HepG2 (cell line): ENCODE results near the gene CTU2. TPM values are rescaled to one million over a fixed set of nuclear protein-coding genes. Genes with fewer than 3 reads are reported as not detected.

Experiments
- BORCS8-MEF2B ChIP-seq: sonication (generic); formaldehyde crosslinking; IDR thresholded peaks from 2 replicates; pipeline ENCODE4 v1.8.0; 2022; ENCODE audit warnings: mild to moderate bottlenecking, missing genetic modification reagents
- CBX1 ChIP-seq: IDR thresholded peaks from one replicate; pipeline ENCODE4 v1.6.1; 2016; ENCODE audit warnings: antibody characterized with exemption, low read depth
- EEA1 ChIP-seq: sonication (generic); formaldehyde crosslinking; IDR thresholded peaks from 2 replicates; pipeline ENCODE4 v1.5.1; 2020; ENCODE audit warnings: mild to moderate bottlenecking, missing genetic modification reagents, borderline replicate concordance
- FOXP1 ChIP-seq, 2 experiments: fragments of 450-650 bp in 1 of 2; IDR thresholded peaks; 2 replicates each; pipeline ENCODE4 v1.6.1; 2017 to 2018; ENCODE audit warnings: antibody characterized with exemption in 1 of 2
- MAFK ChIP-seq, 2 experiments: IDR thresholded peaks in 1 of 2; conservative IDR thresholded peaks in 1 of 2; 2 replicates each; pipeline ENCODE4 v1.6.1; 2011; ENCODE audit warnings: improper control_type of control experiment in 2 of 2, low read length in 2 of 2
- RARA ChIP-seq: IDR thresholded peaks from 2 replicates; pipeline ENCODE4 v1.6.1; 2016; ENCODE audit warnings: missing genetic modification reagents, missing compliant biosample characterization
- SMAD3 ChIP-seq: sonication (generic); formaldehyde crosslinking; IDR thresholded peaks from 2 replicates; pipeline ENCODE4 v1.4.0; 2020; ENCODE audit warnings: missing genetic modification reagents
- ZBTB7B ChIP-seq: sonication (generic); formaldehyde crosslinking; IDR thresholded peaks from 2 replicates; pipeline ENCODE4 v1.4.0; 2020; ENCODE audit warnings: missing genetic modification reagents
- ZNF329 ChIP-seq: sonication (generic); formaldehyde crosslinking; IDR thresholded peaks from 2 replicates; pipeline ENCODE4 v1.9.0; 2021; ENCODE audit warnings: low read depth, mild to moderate bottlenecking, missing genetic modification reagents
- ZNF782 ChIP-seq: sonication (generic); formaldehyde crosslinking; IDR thresholded peaks from 2 replicates; pipeline ENCODE4 v1.4.0; 2020; ENCODE audit warnings: missing genetic modification reagents, mild to moderate bottlenecking, borderline replicate concordance
- ZNF878 ChIP-seq: sonication (generic); formaldehyde crosslinking; IDR thresholded peaks from 2 replicates; pipeline ENCODE4 v1.8.1; 2023; ENCODE audit warnings: mild to moderate bottlenecking, missing genetic modification reagents, moderate library complexity
- polyA plus RNA-seq, 8 experiments: library from polyadenylated mRNA; depleted of rRNA in 3 of 8; stranded (reverse) in 7 of 8; unstranded in 1 of 8; fragments of >200 nt; fragmentation: Illumina TruSeq in 4 of 8; extraction: Trizol in 4 of 8; gene quantifications; 2 replicates each; pipeline versions ENCODE4 v1.2.1 to v1.2.3, GENCODE V29; 2011 to 2016; ENCODE audit warnings: low read depth in 4 of 8, missing spikeins in 1 of 8, mixed read lengths in 1 of 8; ENCODE audit not compliant: insufficient read depth in 1 of 8
- total RNA-seq, 5 experiments: library from RNA; depleted of rRNA; stranded (reverse); fragments of >200 nt; fragmentation: Illumina TruSeq; extraction: Trizol; gene quantifications; 2 replicates each; pipeline ENCODE4 v1.2.3, GENCODE V29; 2016; ENCODE audit warnings: low read depth in 1 of 5
- TF ChIP-seq, protein P1 (sequence below): sonication (generic); formaldehyde crosslinking; IDR thresholded peaks from 2 replicates; pipeline ENCODE4 v1.8.1; 2022; ENCODE audit warnings: low read depth, mild to moderate bottlenecking, missing genetic modification reagents
- TF ChIP-seq, protein P2 (sequence below): IDR thresholded peaks from 2 replicates; pipeline ENCODE4 v1.6.1; 2016; ENCODE audit warnings: low read depth
- TF ChIP-seq, protein P3 (sequence below): sonication (generic); formaldehyde crosslinking; IDR thresholded peaks from 2 replicates; pipeline ENCODE4 v1.5.0; 2020; ENCODE audit warnings: missing genetic modification reagents
- TF ChIP-seq, protein P4 (sequence below): sonication (generic); formaldehyde crosslinking; IDR thresholded peaks from 2 replicates; pipeline ENCODE4 v1.8.0; 2022; ENCODE audit warnings: missing genetic modification reagents, mild to moderate bottlenecking, inconsistent platforms, borderline replicate concordance
- TF ChIP-seq, protein P5 (sequence below): sonication (generic); formaldehyde crosslinking; IDR thresholded peaks from 2 replicates; pipeline ENCODE4 v1.8.1; 2022; ENCODE audit warnings: mild to moderate bottlenecking, missing genetic modification reagents
- TF ChIP-seq, protein P6 (sequence below): sonication (generic); formaldehyde crosslinking; IDR thresholded peaks from 2 replicates; pipeline ENCODE4 v1.5.0; 2020; ENCODE audit warnings: missing genetic modification reagents

CTU2 gene
- total and polyA plus RNA-seq, 2 of the 13 experiments (the other 11 are each of a cell fraction or from before 2014, with no cell fraction given) = 13.3 to 21.9 TPM

DNA sequence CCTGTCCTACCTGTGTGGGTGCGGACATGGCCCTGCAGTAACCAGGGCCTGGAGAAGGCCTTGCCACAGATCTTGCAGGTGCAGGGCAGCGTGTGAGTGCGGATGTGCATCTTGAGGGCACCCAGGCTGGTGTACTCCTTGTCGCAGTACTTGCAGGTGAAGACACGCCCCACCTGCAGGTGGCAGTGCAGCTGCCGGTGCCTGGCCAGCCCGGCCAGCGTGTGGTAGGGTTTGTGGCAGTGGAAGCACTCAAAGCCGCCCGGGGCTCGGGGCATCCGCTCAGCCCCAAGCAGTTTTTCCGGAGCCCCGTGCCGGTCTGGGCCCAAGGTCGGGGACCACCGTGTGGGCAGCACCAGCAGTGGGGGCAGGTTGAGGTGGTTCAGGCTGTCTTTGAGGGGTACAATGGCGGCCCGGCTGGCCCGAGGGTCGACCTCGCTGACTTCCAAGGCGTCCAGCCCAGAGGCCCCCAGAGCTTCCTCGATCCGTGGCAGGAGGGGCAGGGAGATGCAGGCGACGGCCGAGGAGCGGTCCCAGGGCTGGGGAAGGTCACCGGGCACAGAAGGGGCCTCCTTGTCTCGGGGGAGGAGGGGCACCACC is 25.1 kb upstream of the CTU2 start (continued):
- TF ChIP-seq, protein P1, sequence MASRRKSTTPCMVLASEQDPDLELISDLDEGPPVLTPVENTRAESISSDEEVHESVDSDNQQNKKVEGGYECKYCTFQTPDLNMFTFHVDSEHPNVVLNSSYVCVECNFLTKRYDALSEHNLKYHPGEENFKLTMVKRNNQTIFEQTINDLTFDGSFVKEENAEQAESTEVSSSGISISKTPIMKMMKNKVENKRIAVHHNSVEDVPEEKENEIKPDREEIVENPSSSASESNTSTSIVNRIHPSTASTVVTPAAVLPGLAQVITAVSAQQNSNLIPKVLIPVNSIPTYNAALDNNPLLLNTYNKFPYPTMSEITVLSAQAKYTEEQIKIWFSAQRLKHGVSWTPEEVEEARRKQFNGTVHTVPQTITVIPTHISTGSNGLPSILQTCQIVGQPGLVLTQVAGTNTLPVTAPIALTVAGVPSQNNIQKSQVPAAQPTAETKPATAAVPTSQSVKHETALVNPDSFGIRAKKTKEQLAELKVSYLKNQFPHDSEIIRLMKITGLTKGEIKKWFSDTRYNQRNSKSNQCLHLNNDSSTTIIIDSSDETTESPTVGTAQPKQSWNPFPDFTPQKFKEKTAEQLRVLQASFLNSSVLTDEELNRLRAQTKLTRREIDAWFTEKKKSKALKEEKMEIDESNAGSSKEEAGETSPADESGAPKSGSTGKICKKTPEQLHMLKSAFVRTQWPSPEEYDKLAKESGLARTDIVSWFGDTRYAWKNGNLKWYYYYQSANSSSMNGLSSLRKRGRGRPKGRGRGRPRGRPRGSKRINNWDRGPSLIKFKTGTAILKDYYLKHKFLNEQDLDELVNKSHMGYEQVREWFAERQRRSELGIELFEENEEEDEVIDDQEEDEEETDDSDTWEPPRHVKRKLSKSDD (CRISPR knock-in tag) = no peak
- no peak for TF ChIP-seq ZNF878
- peak; percentile 46 for TF ChIP-seq CBX1
- TF ChIP-seq, protein P2, sequence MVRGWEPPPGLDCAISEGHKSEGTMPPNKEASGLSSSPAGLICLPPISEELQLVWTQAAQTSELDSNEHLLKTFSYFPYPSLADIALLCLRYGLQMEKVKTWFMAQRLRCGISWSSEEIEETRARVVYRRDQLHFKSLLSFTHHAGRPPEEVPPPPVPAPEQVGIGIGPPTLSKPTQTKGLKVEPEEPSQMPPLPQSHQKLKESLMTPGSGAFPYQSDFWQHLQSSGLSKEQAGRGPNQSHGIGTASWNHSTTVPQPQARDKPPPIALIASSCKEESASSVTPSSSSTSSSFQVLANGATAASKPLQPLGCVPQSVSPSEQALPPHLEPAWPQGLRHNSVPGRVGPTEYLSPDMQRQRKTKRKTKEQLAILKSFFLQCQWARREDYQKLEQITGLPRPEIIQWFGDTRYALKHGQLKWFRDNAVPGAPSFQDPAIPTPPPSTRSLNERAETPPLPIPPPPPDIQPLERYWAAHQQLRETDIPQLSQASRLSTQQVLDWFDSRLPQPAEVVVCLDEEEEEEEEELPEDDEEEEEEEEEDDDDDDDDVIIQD (CRISPR knock-in tag) = 0 out of 2 replicates have a peak, but pooled peaks have one; percentile 34
- TF ChIP-seq EEA1 (CRISPR knock-in tag) = no peak
- TF ChIP-seq, protein P3, sequence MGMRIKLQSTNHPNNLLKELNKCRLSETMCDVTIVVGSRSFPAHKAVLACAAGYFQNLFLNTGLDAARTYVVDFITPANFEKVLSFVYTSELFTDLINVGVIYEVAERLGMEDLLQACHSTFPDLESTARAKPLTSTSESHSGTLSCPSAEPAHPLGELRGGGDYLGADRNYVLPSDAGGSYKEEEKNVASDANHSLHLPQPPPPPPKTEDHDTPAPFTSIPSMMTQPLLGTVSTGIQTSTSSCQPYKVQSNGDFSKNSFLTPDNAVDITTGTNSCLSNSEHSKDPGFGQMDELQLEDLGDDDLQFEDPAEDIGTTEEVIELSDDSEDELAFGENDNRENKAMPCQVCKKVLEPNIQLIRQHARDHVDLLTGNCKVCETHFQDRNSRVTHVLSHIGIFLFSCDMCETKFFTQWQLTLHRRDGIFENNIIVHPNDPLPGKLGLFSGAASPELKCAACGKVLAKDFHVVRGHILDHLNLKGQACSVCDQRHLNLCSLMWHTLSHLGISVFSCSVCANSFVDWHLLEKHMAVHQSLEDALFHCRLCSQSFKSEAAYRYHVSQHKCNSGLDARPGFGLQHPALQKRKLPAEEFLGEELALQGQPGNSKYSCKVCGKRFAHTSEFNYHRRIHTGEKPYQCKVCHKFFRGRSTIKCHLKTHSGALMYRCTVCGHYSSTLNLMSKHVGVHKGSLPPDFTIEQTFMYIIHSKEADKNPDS (CRISPR knock-in tag) = no peak
- TF ChIP-seq SMAD3 (CRISPR knock-in tag) = 0 out of 2 replicates have a peak, but pooled peaks have one; percentile 63
- TF ChIP-seq RARA = no peak
- TF ChIP-seq FOXP1 (IDR thresholded peaks at IDR 0.05) = no peak
- TF ChIP-seq FOXP1 (CRISPR knock-in tag; IDR thresholded peaks at IDR 0.05) = no peak
- TF ChIP-seq ZNF782 = no peak; the same call in 1 of the 2 replicates
- TF ChIP-seq, protein P4, sequence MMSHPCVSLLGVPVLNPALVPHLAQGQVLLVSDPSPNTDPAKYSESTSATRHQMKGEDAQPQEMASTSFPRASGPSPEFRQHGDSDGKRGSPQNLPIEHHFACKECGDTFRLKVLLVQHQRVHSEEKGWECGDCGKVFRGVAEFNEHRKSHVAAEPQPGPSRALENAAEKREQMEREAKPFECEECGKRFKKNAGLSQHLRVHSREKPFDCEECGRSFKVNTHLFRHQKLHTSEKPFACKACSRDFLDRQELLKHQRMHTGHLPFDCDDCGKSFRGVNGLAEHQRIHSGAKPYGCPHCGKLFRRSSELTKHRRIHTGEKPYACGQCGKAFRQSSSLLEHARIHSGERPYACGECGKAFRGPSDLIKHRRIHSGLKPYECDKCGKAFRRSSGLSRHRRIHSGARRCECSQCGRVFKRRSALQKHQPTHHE (CRISPR knock-in tag) = 0 out of 2 replicates have a peak, but pooled peaks have one; percentile 16
- TF ChIP-seq MAFK (conservative IDR thresholded peaks at IDR 0.05 in 1 of 2, IDR thresholded peaks at IDR 0.05 in 1 of 2; ENCODE audit: low read length in 2 of 2) = no peak
- no peak for TF ChIP-seq ZNF329
- TF ChIP-seq ZBTB7B (CRISPR knock-in tag) = no peak
- TF ChIP-seq, protein P5, sequence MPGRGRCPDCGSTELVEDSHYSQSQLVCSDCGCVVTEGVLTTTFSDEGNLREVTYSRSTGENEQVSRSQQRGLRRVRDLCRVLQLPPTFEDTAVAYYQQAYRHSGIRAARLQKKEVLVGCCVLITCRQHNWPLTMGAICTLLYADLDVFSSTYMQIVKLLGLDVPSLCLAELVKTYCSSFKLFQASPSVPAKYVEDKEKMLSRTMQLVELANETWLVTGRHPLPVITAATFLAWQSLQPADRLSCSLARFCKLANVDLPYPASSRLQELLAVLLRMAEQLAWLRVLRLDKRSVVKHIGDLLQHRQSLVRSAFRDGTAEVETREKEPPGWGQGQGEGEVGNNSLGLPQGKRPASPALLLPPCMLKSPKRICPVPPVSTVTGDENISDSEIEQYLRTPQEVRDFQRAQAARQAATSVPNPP (CRISPR knock-in tag) = no peak
- 0 out of 2 replicates have a peak, but pooled peaks have one; percentile 26 for TF ChIP-seq BORCS8-MEF2B (CRISPR knock-in tag)
- TF ChIP-seq, protein P6, sequence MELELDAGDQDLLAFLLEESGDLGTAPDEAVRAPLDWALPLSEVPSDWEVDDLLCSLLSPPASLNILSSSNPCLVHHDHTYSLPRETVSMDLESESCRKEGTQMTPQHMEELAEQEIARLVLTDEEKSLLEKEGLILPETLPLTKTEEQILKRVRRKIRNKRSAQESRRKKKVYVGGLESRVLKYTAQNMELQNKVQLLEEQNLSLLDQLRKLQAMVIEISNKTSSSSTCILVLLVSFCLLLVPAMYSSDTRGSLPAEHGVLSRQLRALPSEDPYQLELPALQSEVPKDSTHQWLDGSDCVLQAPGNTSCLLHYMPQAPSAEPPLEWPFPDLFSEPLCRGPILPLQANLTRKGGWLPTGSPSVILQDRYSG (CRISPR knock-in tag) = no peak
